ENCODE measurements around the gene GIGYF1. TPM values are rescaled to one million over a fixed set of nuclear protein-coding genes. Genes with fewer than 3 reads are reported as not detected.

GIGYF1 gene
- total and polyA plus RNA-seq, 4 donors = 19.0 to 41.6 (median 33.8) TPM

GRCh38 chr7:100673942-100674410, 20.1 kb downstream of the GIGYF1 start:
- H3K27me3 ChIP-seq (ENCODE audit: control insufficient read depth in 3 of 3, insufficient read depth in 3 of 3, low read length in 2 of 3) = peaks cover 0 to 2% (median 0%) of the 10 kb centered on the region in 3 donors
- H3K4me3 ChIP-seq = peak overlapping the region; percentile 65
- 1% methylated on average over 27 to 34 of the region's 34 CpGs for WGBS, 2 donors
- H3K9me3 ChIP-seq (ENCODE audit: control insufficient read depth in 4 of 4, insufficient read depth in 3 of 4, low read length in 3 of 4) = no peaks in the 10 kb centered on the region
- no peak for TF ChIP-seq CTCF (IDR thresholded peaks at IDR 0.05; ENCODE audit: control extremely low read depth, extremely low read depth)
- H3K9ac ChIP-seq (ENCODE audit: insufficient read depth in 1 of 2, low read length in 2 of 2) = peak overlapping the region; percentile 37 to 55
- DNase-seq (peak in 2 of 3 donors; percentile 47 to 57), ATAC-seq (ENCODE audit: insufficient read depth, low FRiP score) (no peak)
- peak overlapping the region; percentile 86 to 94 for H3K27ac ChIP-seq (ENCODE audit: low read depth in 1 of 2, low read length in 1 of 2)
- H3K4me1 ChIP-seq (ENCODE audit: control insufficient read depth in 5 of 5, insufficient read depth in 5 of 5, low read length in 5 of 5) = peaks cover 0 to 8% (median 2%) of the 10 kb centered on the region in 5 donors
- peaks cover 0 to 25% (median 18%) of the 10 kb centered on the region in 4 donors for H3K36me3 ChIP-seq (ENCODE audit: control insufficient read depth in 4 of 4, insufficient read depth in 4 of 4, low read length in 4 of 4)

- TF ChIP-seq CTCF (IDR thresholded peaks at IDR 0.05; ENCODE audit: control extremely low read depth, extremely low read depth) = no peak
These were observed 20.6 kb downstream of the GIGYF1 start, which contains the start of gene GNB2 for GRCh38 chr7:100673302-100673941. Gene GNB2 (plus strand): TSS chr7:100673740. CDS start chr7:100676266, 2,526 bp downstream.

GRCh38 chr7:100671353-100672327, 22.4 kb downstream of the GIGYF1 start:
- peaks cover 0 to 5% (median 2%) of the 10 kb centered on the region in 5 donors for H3K4me1 ChIP-seq (ENCODE audit: control insufficient read depth in 5 of 5, insufficient read depth in 5 of 5, low read length in 5 of 5)
- H3K9ac ChIP-seq (ENCODE audit: insufficient read depth in 1 of 2, low read length in 2 of 2) = no peak overlapping the region
- no peak overlapping the region for H3K27ac ChIP-seq (ENCODE audit: low read depth in 1 of 2, low read length in 1 of 2)
- no peak for TF ChIP-seq CTCF (IDR thresholded peaks at IDR 0.05; ENCODE audit: control extremely low read depth, extremely low read depth)
- no peak overlapping the region for H3K4me3 ChIP-seq
- H3K27me3 ChIP-seq (ENCODE audit: control insufficient read depth in 3 of 3, insufficient read depth in 3 of 3, low read length in 2 of 3) = peaks cover 0 to 2% (median 0%) of the 10 kb centered on the region in 3 donors
- H3K36me3 ChIP-seq (ENCODE audit: control insufficient read depth in 4 of 4, insufficient read depth in 4 of 4, low read length in 4 of 4) = peaks cover 0 to 3% (median 2%) of the 10 kb centered on the region in 4 donors
- no peak for DNase-seq
- no peaks in the 10 kb centered on the region for H3K9me3 ChIP-seq (ENCODE audit: control insufficient read depth in 4 of 4, insufficient read depth in 3 of 4, low read length in 3 of 4)
- ATAC-seq (ENCODE audit: insufficient read depth, low FRiP score) = no peak
- 93 to 95% methylated on average over 18 of the region's 18 CpGs for WGBS, 2 donors

More at GRCh38 chr7:100673302-100673941, 20.6 kb downstream of the GIGYF1 start, which contains the start of gene GNB2:
- peaks cover 0 to 7% (median 2%) of the 10 kb centered on the region in 5 donors for H3K4me1 ChIP-seq (ENCODE audit: control insufficient read depth in 5 of 5, insufficient read depth in 5 of 5, low read length in 5 of 5)
- WGBS, 2 donors = 0 to 1% methylated on average over 36 to 65 of the region's 65 CpGs
- ATAC-seq (ENCODE audit: insufficient read depth, low FRiP score) (peak; percentile 92), DNase-seq (peak; percentile 99)
- peaks cover 0 to 2% (median 0%) of the 10 kb centered on the region in 3 donors for H3K27me3 ChIP-seq (ENCODE audit: control insufficient read depth in 3 of 3, insufficient read depth in 3 of 3, low read length in 2 of 3)
- no peaks in the 10 kb centered on the region for H3K9me3 ChIP-seq (ENCODE audit: control insufficient read depth in 4 of 4, insufficient read depth in 3 of 4, low read length in 3 of 4)
- H3K9ac ChIP-seq (ENCODE audit: insufficient read depth in 1 of 2, low read length in 2 of 2) = peak within 1 kb of the TSS; percentile 37 to 55
- H3K36me3 ChIP-seq (ENCODE audit: control insufficient read depth in 4 of 4, insufficient read depth in 4 of 4, low read length in 4 of 4) = peaks cover 0 to 21% (median 16%) of the 10 kb centered on the region in 4 donors
- peak within 1 kb of the TSS; percentile 86 to 94 for H3K27ac ChIP-seq (ENCODE audit: low read depth in 1 of 2, low read length in 1 of 2)
- H3K4me3 ChIP-seq = peak within 1 kb of the TSS; percentile 65
